Neural progenitor cell (in vitro differentiated cells): ENCODE measurements around the gene MAML3. TPM values are rescaled to one million over a fixed set of nuclear protein-coding genes. Genes with fewer than 3 reads are reported as not detected.
A peak's percentile ranks its signal among the peaks of the same experiment; 100 is the strongest.

Source experiments
- DNase-seq: peaks from one replicate; pipeline ENCODE4 v3.0.0-alpha.2; 2016; ENCODE audit warnings: low spot score
- H2AFZ ChIP-seq: fragments of 200-600 bp; sonication (generic); replicated peaks from 2 replicates; pipeline ENCODE4 v1.6.1; 2016; ENCODE audit warnings: antibody characterized with exemption
- H3F3A ChIP-seq: fragments of 200-600 bp; sonication (generic); 2 replicates; pipeline ENCODE4 v1.6.1; 2016; ENCODE audit warnings: antibody characterized with exemption, low read depth
- H3K27ac ChIP-seq: fragments of 200-600 bp; sonication (generic); 2 replicates; pipeline ENCODE4 v1.5.1; 2016; ENCODE audit warnings: mild to moderate bottlenecking
- H3K27me3 ChIP-seq: fragments of 200-600 bp; sonication (generic); 2 replicates; pipeline ENCODE4 v1.6.1; 2016; ENCODE audit warnings: mild to moderate bottlenecking, moderate library complexity
- H3K36me3 ChIP-seq: fragments of 200-600 bp; sonication (generic); 2 replicates; pipeline ENCODE4 v1.5.1; 2016
- H3K4me1 ChIP-seq: fragments of 200-600 bp; sonication (generic); 2 replicates; pipeline ENCODE4 v1.6.1; 2016; ENCODE audit warnings: mixed run types
- H3K4me2 ChIP-seq: fragments of 200-600 bp; sonication (generic); 2 replicates; pipeline ENCODE4 v1.6.1; 2016
- H3K4me3 ChIP-seq: fragments of 200-600 bp; sonication (generic); 2 replicates; pipeline ENCODE4 v1.5.1; 2016
- H3K79me2 ChIP-seq: fragments of 200-600 bp; sonication (generic); 2 replicates; pipeline ENCODE4 v1.6.1; 2016; ENCODE audit warnings: low read depth
- H3K9ac ChIP-seq: fragments of 200-600 bp; sonication (generic); 2 replicates; pipeline ENCODE4 v1.6.1; 2016
- H3K9me3 ChIP-seq: fragments of 200-600 bp; sonication (generic); 2 replicates; pipeline ENCODE4 v1.5.1; 2016; ENCODE audit warnings: low read depth
- H4K20me1 ChIP-seq: fragments of 200-600 bp; sonication (generic); 2 replicates; pipeline ENCODE4 v1.6.1; 2016; ENCODE audit warnings: low read depth
- H3K27ac Mint-ChIP-seq: 3 replicates; pipeline ENCODE4 v1.8.0; 2021; ENCODE audit warnings: mixed read lengths
- H3K27me3 Mint-ChIP-seq: 2 replicates; pipeline ENCODE4 v1.8.0; 2022; ENCODE audit warnings: low read depth, mild to moderate bottlenecking, inconsistent platforms, moderate library complexity, mixed read lengths; ENCODE audit not compliant: insufficient read depth
- H3K36me3 Mint-ChIP-seq: 3 replicates; pipeline ENCODE4 v1.8.0; 2021; ENCODE audit warnings: mixed read lengths
- H3K4me1 Mint-ChIP-seq: 3 replicates; pipeline ENCODE4 v1.8.0; 2021; ENCODE audit warnings: mixed read lengths
- H3K4me3 Mint-ChIP-seq: 3 replicates; pipeline ENCODE4 v1.8.0; 2021; ENCODE audit warnings: mild to moderate bottlenecking, moderate library complexity, mixed read lengths
- H3K9me3 Mint-ChIP-seq: 3 replicates; pipeline ENCODE4 v1.8.0; 2020; ENCODE audit warnings: mixed read lengths
- CTCF ChIP-seq: fragments of 200-600 bp; sonication (generic); IDR thresholded peaks from 2 replicates; pipeline ENCODE4 v1.5.1; 2017; ENCODE audit warnings: antibody characterized with exemption, mild to moderate bottlenecking
- EZH2 ChIP-seq: fragments of 200-600 bp; sonication (generic); IDR thresholded peaks from 2 replicates; pipeline ENCODE4 v1.6.1; 2017; ENCODE audit warnings: antibody characterized with exemption, mild to moderate bottlenecking, moderate library complexity
- EZH2phosphoT487 ChIP-seq: fragments of 200-600 bp; sonication (generic); IDR thresholded peaks from 2 replicates; pipeline ENCODE4 v1.6.1; 2017; ENCODE audit warnings: antibody characterized with exemption
- total RNA-seq: library from RNA; depleted of rRNA; stranded (reverse); fragments of >200 nt; gene quantifications from 2 replicates; pipeline ENCODE4 v1.2.3, GENCODE V29; 2015; ENCODE audit warnings: low replicate concordance

The MAML3 gene
- total RNA-seq, 1 donor from 2014 or later = 14.4 TPM

- Histone ChIP-seq H3K27ac (no peak overlapping the region), H3K36me3 (no peaks in the 10 kb centered on the region), H3K27me3 (no peaks in the 10 kb centered on the region), H3K9ac (no peak overlapping the region), H4K20me1 (peaks cover 8% of the 10 kb centered on the region), H3K4me2 (no peak overlapping the region), H3F3A (peaks cover 7% of the 10 kb centered on the region), H3K4me1 (peaks cover 12% of the 10 kb centered on the region), H3K9me3 (no peaks in the 10 kb centered on the region), H3K79me2 (no peaks in the 10 kb centered on the region), H2AFZ (no peak overlapping the region), H3K4me3 (no peak overlapping the region)
- TF ChIP-seq EZH2phosphoT487 = no peak
- no peak for TF ChIP-seq CTCF
- TF ChIP-seq EZH2 = no peak
- Mint-ChIP-seq H3K27me3 (peaks cover 3% of the 10 kb centered on the region), H3K4me1 (peaks cover 29% of the 10 kb centered on the region), H3K27ac (no peak overlapping the region), H3K36me3 (peaks cover 8% of the 10 kb centered on the region), H3K9me3 (peaks cover 4% of the 10 kb centered on the region), H3K4me3 (no peak overlapping the region)
- DNase-seq = no peak
These were observed 169.5 kb downstream of the MAML3 start for GRCh38 chr4:139984471-139984870.

- Histone ChIP-seq H3K9me3 (no peaks in the 10 kb centered on the region), H4K20me1 (peaks cover under 1% of the 10 kb centered on the region), H3K9ac (no peak overlapping the region), H3K79me2 (no peaks in the 10 kb centered on the region), H3F3A (peaks cover 2% of the 10 kb centered on the region), H3K4me3 (no peak overlapping the region), H3K36me3 (no peaks in the 10 kb centered on the region), H2AFZ (no peak overlapping the region), H3K27me3 (peaks cover 39% of the 10 kb centered on the region), H3K4me1 (no peaks in the 10 kb centered on the region), H3K27ac (no peak overlapping the region), H3K4me2 (no peak overlapping the region)
- Mint-ChIP-seq H3K36me3 (peaks cover 10% of the 10 kb centered on the region), H3K27me3 (peaks cover 2% of the 10 kb centered on the region), H3K9me3 (peaks cover 6% of the 10 kb centered on the region), H3K4me3 (no peak overlapping the region), H3K27ac (peak overlapping the region; percentile 90), H3K4me1 (peaks cover 11% of the 10 kb centered on the region)
- TF ChIP-seq CTCF (no peak), EZH2 (no peak), EZH2phosphoT487 (no peak)
- DNase-seq = no peak
These were observed 175.3 kb downstream of the MAML3 start for GRCh38 chr4:139978692-139979091.

GRCh38 chr4:139977838-139978609 is 176.0 kb downstream of the MAML3 start:
- Mint-ChIP-seq H3K27me3 (peaks cover 2% of the 10 kb centered on the region), H3K27ac (no peak overlapping the region), H3K4me1 (peaks cover 17% of the 10 kb centered on the region), H3K36me3 (peaks cover 10% of the 10 kb centered on the region), H3K4me3 (no peak overlapping the region), H3K9me3 (peaks cover 5% of the 10 kb centered on the region)
- peaks cover 7% of the 10 kb centered on the region for H3K4me1 ChIP-seq
- no peaks in the 10 kb centered on the region for H3K36me3 ChIP-seq
- H3K79me2 ChIP-seq = no peaks in the 10 kb centered on the region
- TF ChIP-seq EZH2 (no peak), CTCF (no peak), EZH2phosphoT487 (no peak)
- H3K4me3 ChIP-seq = no peak overlapping the region
- no peak overlapping the region for H2AFZ ChIP-seq
- DNase-seq = no peak
- H3K9ac ChIP-seq = no peak overlapping the region
- peaks cover 4% of the 10 kb centered on the region for H3F3A ChIP-seq
- no peak overlapping the region for H3K27ac ChIP-seq
- peaks cover 45% of the 10 kb centered on the region for H3K27me3 ChIP-seq
- H4K20me1 ChIP-seq = peaks cover 7% of the 10 kb centered on the region
- H3K9me3 ChIP-seq = no peaks in the 10 kb centered on the region
- H3K4me2 ChIP-seq = no peak overlapping the region
